Measurements from ENCODE around the gene PLXNA2. TPM values are rescaled to one million over a fixed set of nuclear protein-coding genes. Genes with fewer than 3 reads are reported as not detected.
A peak's percentile ranks its signal among the peaks of the same experiment; 100 is the strongest.

PLXNA2 gene
- total RNA-seq, 2 experiments from 2014 or later, result 0.15 to 0.26 TPM

DNA sequence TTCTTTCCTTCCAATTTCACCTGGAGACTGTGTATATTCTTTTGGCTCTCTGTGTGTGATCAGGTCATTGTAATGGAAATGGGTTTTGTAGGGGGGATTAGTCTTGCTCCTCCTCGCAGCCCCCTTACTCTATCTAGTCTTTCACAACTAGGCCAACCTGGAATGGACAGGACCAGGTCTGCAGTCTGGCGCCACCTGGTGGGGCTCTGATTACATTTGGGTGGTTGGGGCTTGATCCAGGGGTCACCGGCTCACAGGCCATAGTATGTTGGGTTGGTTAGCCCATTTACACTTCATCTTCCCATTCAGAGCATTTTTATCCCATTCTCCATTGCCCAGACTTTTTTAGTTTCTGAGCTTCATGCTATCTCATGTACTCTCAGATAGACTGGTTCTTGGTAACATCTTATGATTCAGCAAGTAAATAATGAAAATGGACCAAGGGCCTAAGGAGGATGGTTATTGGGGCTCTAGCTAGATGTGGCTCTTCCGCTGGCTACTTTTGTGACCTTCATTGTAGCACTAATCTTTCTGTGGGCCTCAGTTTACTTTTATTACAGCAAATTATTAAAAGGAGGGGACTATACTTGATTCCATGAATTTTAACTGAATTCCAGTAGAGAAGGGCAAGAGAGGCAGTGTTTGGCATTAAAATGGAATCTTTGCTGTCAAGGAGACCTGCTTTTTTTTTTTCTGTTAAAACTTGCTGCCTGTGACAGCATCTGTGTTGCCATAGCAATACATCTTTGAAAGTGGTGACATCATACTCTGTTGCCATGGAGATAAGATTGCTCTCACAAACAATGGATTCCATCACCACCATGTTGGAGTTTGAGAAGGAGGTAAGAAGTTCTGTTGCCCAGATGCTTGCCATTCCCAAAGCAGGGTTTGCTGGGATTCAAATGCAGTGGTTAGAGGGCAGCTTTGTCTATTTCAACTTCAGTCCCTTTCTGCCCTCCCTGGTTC, 150.1 kb downstream of the PLXNA2 start:
- no peaks in the 10 kb centered on the region for H3K4me1 Mint-ChIP-seq
- ATAC-seq (peak; percentile 70), DNase-seq (peak; percentile 70)
- no peak overlapping the region for H3K27ac Mint-ChIP-seq
- H3K9me3 Mint-ChIP-seq (ENCODE audit: low read depth), result no peaks in the 10 kb centered on the region
- no peaks in the 10 kb centered on the region for H3K27me3 Mint-ChIP-seq
- no peaks in the 10 kb centered on the region for H3K36me3 Mint-ChIP-seq
- CTCF ChIA-PET, result interaction anchor here (0.6 to 5.9 kb wide), 9 partner anchors 9 to 209 kb away, joined by 3 to 64 read pairs (median 4); partner anchors contain the start of gene PLXNA2
- no peak overlapping the region for H3K4me3 Mint-ChIP-seq

DNA sequence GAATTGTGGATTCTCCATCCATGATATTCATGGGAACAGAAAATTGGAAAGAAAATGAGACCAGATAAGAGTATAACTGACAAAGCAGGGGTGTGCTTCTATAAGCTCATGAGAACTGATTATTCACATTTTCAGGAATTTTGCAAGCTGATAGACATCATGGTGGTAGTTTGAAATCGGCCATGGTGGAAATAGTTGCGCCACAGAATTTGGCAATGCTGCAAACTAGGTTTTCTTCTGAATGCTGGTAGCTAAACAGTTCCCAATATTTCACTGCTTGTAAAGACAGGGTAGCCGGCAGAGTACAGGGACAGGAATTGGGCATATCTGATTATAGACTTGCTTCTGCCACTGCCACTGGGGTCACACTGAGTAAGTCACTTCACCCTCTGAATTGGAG, 151.1 kb downstream of the PLXNA2 start:
- H3K9me3 Mint-ChIP-seq (ENCODE audit: low read depth), result no peaks in the 10 kb centered on the region
- CTCF ChIA-PET, result interaction anchor here (1.4 to 5.9 kb wide), 3 partner anchors 8 to 69 kb away, joined by 3 to 64 read pairs (median 7); no protein-coding TSS in a partner anchor
- ATAC-seq (no peak), DNase-seq (no peak)
- no peaks in the 10 kb centered on the region for H3K36me3 Mint-ChIP-seq
- no peaks in the 10 kb centered on the region for H3K4me1 Mint-ChIP-seq
- H3K27me3 Mint-ChIP-seq, result no peaks in the 10 kb centered on the region
- H3K27ac Mint-ChIP-seq, result no peak overlapping the region
- H3K4me3 Mint-ChIP-seq, result no peak overlapping the region

DNA sequence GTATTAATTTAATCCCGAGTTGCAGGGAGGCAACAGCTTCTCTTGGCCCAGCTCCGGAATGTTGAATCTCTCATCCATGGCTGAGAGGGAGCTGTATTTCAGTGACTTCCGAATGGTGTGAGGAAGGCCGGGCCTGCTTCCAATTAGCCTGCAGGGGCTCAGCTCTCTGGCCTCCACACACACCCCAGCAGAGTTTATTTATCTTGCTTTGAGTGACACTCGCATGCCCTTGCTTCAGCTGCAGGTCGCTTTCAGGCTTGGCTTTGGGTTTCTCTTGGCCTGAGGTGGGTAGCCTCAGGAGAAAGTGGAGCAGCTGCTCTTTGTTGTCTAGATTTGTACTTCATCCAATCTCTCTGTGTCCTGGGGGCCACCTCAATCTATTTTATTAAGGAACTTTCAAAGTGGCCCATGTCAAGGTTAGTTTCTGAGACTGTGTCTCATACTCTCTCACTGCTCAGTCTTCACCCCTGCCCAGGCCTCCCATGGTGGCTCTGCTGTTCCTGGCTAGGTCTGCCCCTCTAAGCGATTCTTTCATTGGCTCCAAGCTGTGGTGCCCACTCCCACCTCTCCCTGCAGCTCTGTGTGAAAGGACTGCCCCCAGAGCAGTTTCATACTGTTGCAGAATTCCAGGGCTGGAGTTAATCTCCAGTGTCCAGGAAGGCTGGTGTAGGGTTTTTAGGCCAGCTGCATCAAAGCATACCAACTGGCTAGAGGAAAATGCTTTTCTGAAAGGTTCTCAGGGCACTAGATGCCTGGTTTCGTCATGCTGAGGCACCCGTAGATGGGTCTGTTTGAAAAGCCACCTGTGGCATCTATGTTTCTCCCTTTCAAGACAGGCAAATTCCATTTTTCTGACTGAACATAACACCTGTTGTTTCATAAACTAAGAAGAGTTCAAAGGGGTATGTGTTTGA, 153.5 kb downstream of the PLXNA2 start:
- H3K27ac Mint-ChIP-seq, result no peak overlapping the region
- DNase-seq (no peak), ATAC-seq (no peak)
- no peaks in the 10 kb centered on the region for H3K36me3 Mint-ChIP-seq
- CTCF ChIA-PET, result interaction anchor here (5.9 kb wide), 1 partner anchor 67 kb away, joined by 64 read pairs; no protein-coding TSS in a partner anchor
- peaks cover 13% of the 10 kb centered on the region for H3K4me1 Mint-ChIP-seq
- H3K4me3 Mint-ChIP-seq, result no peak overlapping the region
- H3K27me3 Mint-ChIP-seq, result no peaks in the 10 kb centered on the region
- H3K9me3 Mint-ChIP-seq (ENCODE audit: low read depth), result no peaks in the 10 kb centered on the region

DNA sequence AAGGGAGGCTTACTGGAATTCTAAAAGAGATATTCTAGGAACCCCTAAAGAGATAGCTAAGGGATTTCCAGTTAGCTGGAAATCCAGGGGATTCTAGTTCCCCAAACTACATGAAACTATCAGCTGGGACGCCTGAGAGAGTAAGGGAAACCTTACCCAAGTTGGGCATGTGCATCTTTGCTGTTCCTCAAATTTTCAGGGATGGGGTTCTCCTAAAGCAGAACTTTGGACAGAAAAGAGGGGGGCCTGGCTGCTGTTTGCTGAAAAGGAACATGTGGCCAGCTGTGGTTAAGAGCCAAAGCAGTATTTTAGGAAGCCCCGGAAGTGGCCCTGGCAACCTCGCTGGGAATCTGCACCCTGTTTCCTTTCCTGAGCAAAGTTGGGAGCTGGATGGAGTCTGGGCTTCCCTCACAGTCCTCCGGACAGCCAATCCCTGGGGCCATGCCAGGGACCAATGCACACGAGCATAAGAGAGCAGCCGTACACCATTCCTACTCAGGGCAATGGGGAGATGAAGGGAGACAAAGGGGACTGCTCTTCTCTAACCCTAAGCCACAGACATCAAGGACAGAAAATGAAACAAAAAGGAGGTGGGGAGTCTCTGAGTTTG, 154.3 kb downstream of the PLXNA2 start:
- Mint-ChIP-seq H3K27ac (no peak overlapping the region), H3K4me3 (no peak overlapping the region), H3K27me3 (no peaks in the 10 kb centered on the region), H3K4me1 (peaks cover 13% of the 10 kb centered on the region), H3K36me3 (no peaks in the 10 kb centered on the region), H3K9me3 (ENCODE audit: low read depth) (no peaks in the 10 kb centered on the region)
- CTCF ChIA-PET, result interaction anchor here (5.9 kb wide), 1 partner anchor 66 kb away, joined by 64 read pairs; no protein-coding TSS in a partner anchor
- ATAC-seq (no peak), DNase-seq (no peak)

DNA sequence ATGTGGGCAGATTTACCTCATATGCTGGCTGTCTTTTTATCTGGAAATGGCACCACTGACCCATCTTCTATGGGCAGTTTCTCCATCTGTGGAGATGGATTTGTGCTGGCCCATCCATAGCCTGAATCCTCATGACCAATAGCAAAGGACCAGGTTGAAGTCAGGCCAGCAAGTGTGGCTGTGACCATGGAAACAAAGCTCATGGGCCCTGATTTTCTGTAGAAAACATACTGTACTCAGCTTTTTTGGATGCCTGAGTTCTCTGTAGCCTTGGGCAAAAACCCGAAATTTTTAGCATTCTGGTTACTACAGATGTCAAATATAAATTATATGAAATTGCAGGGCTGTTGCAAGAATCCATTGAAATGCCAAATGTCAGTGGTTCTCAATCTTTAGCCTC, 155.0 kb downstream of the PLXNA2 start:
- Mint-ChIP-seq H3K27me3 (no peaks in the 10 kb centered on the region), H3K36me3 (no peaks in the 10 kb centered on the region), H3K27ac (no peak overlapping the region), H3K4me3 (no peak overlapping the region), H3K9me3 (ENCODE audit: low read depth) (no peaks in the 10 kb centered on the region), H3K4me1 (peaks cover 13% of the 10 kb centered on the region)
- DNase-seq, result no peak
- CTCF ChIA-PET, result interaction anchor here (1.2 to 5.9 kb wide), 3 partner anchors 65 to 91 kb away, joined by 3 to 64 read pairs (median 6); no protein-coding TSS in a partner anchor
- ATAC-seq, result no peak

DNA sequence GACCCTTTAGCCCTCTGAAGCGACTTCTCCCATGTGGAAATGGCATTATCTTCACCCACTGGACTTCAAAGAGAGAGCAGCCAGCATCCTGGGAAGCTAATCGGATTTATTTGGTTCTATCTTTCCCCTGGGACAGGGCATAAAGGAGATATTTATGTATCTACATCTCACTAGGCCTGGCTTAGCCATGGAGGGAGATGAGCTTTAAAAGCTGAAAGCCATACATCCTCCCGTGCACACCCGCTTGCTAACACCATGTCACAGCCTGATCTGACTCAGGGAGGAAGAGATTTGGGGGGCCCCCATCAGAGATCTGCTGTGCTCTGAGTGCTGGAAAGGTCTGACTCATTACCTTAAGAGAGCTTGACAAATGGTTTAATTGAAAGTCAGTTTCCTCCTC, 155.9 kb downstream of the PLXNA2 start:
- DNase-seq (no peak), ATAC-seq (no peak)
- CTCF ChIA-PET, result interaction anchor here (0.8 to 1.3 kb wide), 3 partner anchors 67 to 125 kb away, joined by 3 to 6 read pairs (median 4); no protein-coding TSS in a partner anchor
- H3K36me3 Mint-ChIP-seq, result no peaks in the 10 kb centered on the region
- no peaks in the 10 kb centered on the region for H3K27me3 Mint-ChIP-seq
- H3K27ac Mint-ChIP-seq, result no peak overlapping the region
- no peaks in the 10 kb centered on the region for H3K9me3 Mint-ChIP-seq (ENCODE audit: low read depth)
- peaks cover 13% of the 10 kb centered on the region for H3K4me1 Mint-ChIP-seq
- H3K4me3 Mint-ChIP-seq, result no peak overlapping the region

DNA sequence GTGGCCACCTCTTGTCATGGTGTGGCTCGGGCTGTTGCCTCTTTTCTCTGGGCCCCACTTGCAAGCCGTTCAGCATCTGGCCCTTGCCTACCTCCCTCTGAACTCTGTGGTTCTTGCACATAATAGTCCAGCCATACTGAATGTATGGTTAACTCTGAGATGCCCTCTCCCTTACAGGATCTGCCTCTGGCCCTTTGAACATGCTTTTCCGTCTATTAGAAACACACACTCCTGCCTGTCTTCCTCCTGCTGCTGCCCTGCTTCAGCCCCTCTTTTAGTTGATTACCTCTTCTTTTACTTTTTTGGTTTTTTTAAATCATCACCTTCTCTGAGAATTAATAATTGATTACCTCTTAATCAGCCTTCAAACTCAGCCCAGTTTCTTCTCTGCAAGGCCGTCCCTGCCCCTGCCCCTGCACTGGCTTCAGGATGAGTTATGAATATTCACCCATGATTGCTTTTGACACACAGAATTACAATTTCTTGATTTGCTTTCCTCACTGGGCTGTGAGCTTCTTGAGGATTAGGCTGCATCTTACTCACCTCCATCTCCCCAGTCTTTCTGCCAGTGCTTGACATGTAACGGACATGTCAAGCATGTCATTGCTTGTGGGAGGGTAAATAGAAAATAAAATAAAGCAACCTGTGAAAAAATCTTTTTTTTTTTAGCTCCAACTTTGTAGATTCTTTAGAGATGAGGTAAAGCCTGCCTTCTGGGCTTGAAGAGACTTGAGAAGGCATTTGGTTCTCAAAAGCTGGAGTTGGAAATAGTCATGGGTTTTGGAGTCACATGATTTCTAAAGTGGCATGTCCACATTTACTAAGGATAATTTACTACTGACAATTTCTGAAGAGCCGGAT, 158.3 kb downstream of the PLXNA2 start:
- no peak for ATAC-seq
- peak overlapping the region; percentile 71 for H3K27ac Mint-ChIP-seq
- H3K4me1 Mint-ChIP-seq, result peaks cover 13% of the 10 kb centered on the region
- no peak for DNase-seq
- H3K4me3 Mint-ChIP-seq, result peak overlapping the region; percentile 62
- H3K9me3 Mint-ChIP-seq (ENCODE audit: low read depth), result no peaks in the 10 kb centered on the region
- no peaks in the 10 kb centered on the region for H3K27me3 Mint-ChIP-seq
- no peaks in the 10 kb centered on the region for H3K36me3 Mint-ChIP-seq
- CTCF ChIA-PET, result interaction anchor here (0.7 to 1.7 kb wide), 5 partner anchors 15 to 159 kb away, joined by 3 to 10 read pairs (median 3); partner anchors contain the start of gene PLXNA2

DNA sequence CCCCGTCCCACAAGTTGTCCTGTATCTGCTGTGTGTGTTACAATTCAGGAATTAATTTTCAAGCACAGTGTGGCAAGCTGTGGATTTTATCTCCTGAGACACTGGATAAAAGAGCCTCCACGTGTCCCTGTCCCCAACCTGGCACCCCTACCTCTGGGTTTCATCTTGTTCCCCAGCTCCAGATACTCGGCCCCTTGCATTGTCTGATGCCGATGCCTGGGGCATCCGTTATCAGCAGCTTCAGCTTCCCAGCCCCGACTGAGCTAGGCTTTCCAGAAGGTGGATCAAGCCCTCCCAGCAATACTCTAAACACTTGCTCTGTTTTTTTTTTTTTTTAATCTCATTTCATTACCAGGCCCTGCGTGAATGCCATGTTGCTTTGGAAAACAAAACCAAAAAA, 159.4 kb downstream of the PLXNA2 start:
- ATAC-seq (no peak), DNase-seq (no peak)
- Mint-ChIP-seq H3K4me1 (peaks cover 13% of the 10 kb centered on the region), H3K27me3 (no peaks in the 10 kb centered on the region), H3K4me3 (no peak overlapping the region), H3K9me3 (ENCODE audit: low read depth) (no peaks in the 10 kb centered on the region), H3K36me3 (no peaks in the 10 kb centered on the region), H3K27ac (no peak overlapping the region)
- CTCF ChIA-PET, result interaction anchor here (1.0 to 1.3 kb wide), 2 partner anchors 9 to 154 kb away, joined by 4 to 7 read pairs; no protein-coding TSS in a partner anchor

DNA sequence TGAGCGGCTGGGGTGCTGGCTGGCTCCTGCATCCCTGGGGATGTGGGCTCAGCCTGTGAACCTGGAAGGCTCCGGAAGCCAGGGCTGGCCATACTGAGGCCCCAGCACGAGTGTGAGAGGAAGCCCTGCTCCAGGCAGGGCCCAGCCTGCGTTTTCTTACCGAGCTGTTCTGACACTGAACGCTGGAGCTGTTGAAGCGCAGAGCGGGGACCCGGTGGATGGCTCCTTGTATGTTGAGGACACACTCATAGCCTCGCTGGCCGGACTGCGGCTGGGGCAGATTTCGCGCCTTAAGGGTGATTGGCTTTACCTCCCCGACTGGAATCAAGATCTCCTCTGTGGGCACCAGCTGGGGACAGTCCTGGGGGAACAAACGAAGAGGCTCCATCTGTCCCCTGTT, 160.0 kb downstream of the PLXNA2 start:
- no peaks in the 10 kb centered on the region for H3K27me3 Mint-ChIP-seq
- peaks cover 13% of the 10 kb centered on the region for H3K4me1 Mint-ChIP-seq
- H3K9me3 Mint-ChIP-seq (ENCODE audit: low read depth), result no peaks in the 10 kb centered on the region
- H3K36me3 Mint-ChIP-seq, result no peaks in the 10 kb centered on the region
- ATAC-seq (no peak), DNase-seq (no peak)
- CTCF ChIA-PET, result interaction anchor here (1.0 to 1.3 kb wide), 2 partner anchors 10 to 154 kb away, joined by 4 to 7 read pairs; no protein-coding TSS in a partner anchor
- H3K27ac Mint-ChIP-seq, result no peak overlapping the region
- H3K4me3 Mint-ChIP-seq, result no peak overlapping the region

DNA sequence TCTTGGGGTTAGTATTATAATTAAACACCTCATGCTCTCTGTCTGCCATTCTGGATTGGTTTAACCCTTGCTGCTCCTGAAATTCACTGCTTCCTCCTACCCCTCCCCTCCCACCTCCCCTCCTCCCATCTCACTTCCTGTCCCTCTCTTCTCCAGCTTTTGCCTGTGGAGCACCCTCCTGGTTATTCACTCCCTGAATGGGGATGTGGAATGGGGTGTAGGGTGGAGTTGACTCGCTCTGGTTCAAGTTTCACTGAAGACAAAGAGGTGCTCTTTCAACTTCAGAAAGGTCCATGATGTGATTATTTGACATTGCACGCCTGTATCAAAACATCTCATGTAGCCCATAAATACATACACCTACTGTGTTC, 160.5 kb downstream of the PLXNA2 start:
- Mint-ChIP-seq H3K9me3 (ENCODE audit: low read depth) (no peaks in the 10 kb centered on the region), H3K4me3 (no peak overlapping the region), H3K4me1 (peaks cover 13% of the 10 kb centered on the region), H3K27ac (no peak overlapping the region), H3K27me3 (peaks cover 2% of the 10 kb centered on the region), H3K36me3 (no peaks in the 10 kb centered on the region)
- CTCF ChIA-PET, result interaction anchor here (1.0 kb wide), 1 partner anchor 155 kb away, joined by 4 read pairs; no protein-coding TSS in a partner anchor
- ATAC-seq (no peak), DNase-seq (no peak)

DNA sequence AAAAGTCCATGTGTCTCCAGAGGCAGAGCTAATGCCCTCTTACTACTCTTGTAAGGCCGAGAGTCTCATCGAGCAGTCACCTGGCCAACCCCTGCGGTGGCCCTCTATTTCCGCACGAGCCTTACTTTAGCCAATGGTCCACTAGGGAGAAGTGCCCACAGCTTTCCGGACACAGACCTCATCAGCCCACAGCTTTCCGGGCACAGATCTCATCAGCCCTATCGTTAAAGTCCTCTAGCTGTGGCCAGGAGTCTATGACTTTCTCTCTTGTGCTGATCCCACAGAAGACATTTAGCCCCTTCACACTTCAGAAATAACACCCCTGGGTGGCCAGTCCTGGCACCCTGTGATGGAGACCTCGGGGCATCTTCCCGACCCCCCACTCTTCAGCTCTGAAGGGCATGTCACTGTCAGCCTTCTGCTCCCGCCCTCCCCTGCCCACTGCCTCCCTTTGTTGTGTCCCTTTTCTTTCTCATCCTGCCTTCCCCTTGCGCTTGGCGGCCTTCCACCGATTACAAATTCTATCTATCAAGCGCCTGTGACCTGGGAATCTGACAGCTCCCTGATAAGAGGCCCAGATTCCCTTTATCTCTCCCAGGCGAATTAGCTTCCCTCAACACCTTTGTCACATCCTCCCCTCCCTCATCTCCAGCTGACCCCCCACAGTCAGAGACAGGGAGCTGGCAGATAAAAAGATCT, 161.0 kb downstream of the PLXNA2 start:
- CTCF ChIA-PET, result interaction anchor here (0.9 kb wide), 1 partner anchor 61 kb away, joined by 4 read pairs; no protein-coding TSS in a partner anchor
- H3K27ac Mint-ChIP-seq, result no peak overlapping the region

More for the DNA sequence above, 161.0 kb downstream of the PLXNA2 start:
- peaks cover 3% of the 10 kb centered on the region for H3K27me3 Mint-ChIP-seq
- H3K36me3 Mint-ChIP-seq, result no peaks in the 10 kb centered on the region
- no peaks in the 10 kb centered on the region for H3K9me3 Mint-ChIP-seq (ENCODE audit: low read depth)
- DNase-seq (no peak), ATAC-seq (no peak)
- peaks cover 13% of the 10 kb centered on the region for H3K4me1 Mint-ChIP-seq
- H3K4me3 Mint-ChIP-seq, result no peak overlapping the region
